Hippocampal formation (tissue), 2 donors: ENCODE results near the gene NR3C1.
"Not testable (repeated sequence)": the region's sequence is repeated elsewhere in the genome, so short reads cannot be mapped to it uniquely, and the experiment has no call there.

Source experiments
- DNase-seq, 2 donors: peaks; one replicate each; lab custom pipeline; 2025; lab: John Stamatoyannopoulos, UW

NR3C1 gene

GRCh38 chr5:143337946-143338345 is 65.5 kb downstream of the NR3C1 start:
- no peak for DNase-seq

DNA sequence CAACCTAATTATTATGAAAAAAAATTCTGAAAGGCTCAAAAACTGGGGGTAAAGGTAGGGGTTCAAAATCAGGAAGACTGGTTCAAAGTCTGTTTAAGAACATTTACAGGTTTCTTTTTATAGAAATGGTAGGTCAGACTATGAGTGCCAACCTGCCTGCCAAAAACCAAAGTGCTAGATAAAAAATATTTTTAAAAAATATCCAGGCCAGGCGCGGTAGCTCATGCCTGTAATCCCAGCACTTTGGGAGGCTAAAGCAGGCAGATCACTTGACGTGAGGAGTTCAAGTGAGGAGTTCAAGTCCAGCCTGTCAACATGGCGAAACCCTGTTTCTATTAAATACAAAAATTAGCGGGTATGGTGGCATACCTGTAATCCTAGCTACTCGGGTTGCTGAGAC is 67.0 kb downstream of the NR3C1 start:
- no peak for DNase-seq

- DNase-seq: no peak
These were observed 68.6 kb downstream of the NR3C1 start for GRCh38 chr5:143334903-143335302.

- not testable (repeated sequence) for DNase-seq
These were observed 69.1 kb downstream of the NR3C1 start for GRCh38 chr5:143334380-143334779.

GRCh38 chr5:143331956-143332355 is 71.5 kb downstream of the NR3C1 start:
- DNase-seq: no peak

DNA sequence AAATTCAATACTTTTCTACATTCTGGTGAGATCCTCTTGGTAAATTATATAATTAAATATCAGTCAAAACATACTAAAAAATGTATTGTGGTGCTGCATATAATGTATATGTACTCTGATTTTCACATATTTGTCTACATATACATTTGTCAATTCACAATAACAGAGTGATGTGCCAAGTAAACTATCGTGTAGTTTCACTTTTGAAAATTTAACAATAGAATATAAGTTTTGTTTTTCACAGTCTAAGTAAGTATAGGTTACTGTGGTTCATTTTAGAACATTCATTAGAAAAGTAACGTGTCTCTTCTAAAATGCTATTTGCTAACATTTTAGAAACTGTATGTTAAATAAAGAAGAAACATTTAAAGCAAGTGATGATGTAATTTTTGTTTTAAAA is 73.6 kb downstream of the NR3C1 start:
- no peak for DNase-seq

DNA sequence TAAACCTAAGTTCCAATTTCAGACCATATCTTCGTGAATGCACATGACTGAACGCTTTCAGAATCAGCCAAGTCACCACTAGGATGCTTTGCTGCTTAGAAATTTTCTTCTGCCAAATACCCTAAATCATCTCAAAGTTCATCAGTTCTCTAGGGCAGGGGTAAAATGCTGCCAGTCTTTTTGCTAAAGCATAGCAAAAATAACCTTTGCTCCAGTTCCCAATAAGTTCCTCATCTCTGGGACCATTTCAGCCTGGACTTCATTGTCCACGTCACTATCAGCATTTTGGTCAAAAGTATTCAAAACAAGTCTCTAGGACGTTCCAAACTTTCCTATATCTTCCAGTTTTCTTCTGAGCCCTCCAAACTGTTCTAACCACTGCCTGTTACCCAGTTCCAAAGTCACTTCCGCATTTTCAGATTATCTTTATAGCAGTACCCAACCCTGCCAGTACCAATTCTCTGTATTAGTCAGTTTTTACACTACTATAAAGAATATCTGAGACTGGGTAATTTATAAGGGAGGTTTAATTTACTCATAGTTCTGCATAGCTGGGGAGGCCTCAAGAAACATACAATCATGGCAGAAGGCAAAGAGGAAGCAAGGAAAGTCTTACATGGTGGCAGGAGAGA is 74.8 kb downstream of the NR3C1 start:
- DNase-seq: no peak

DNA sequence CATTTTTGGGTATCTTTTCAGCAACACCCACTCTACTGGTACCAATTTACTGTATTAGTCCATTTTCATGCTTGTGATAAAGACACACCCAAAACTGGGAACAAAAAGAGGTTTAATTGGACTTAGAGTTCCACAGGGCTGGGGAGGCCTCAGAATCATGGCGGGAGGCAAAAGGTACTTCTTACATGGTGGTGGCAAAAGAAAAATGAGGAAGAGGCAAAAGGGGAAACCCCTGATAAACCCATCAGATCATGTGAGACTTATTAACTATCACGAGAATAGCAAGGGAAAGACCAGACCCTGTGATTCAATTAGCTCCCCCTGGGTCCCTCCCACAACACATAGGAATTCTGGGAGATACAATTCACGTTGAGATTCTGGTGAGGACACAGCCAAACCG is 78.4 kb downstream of the NR3C1 start:
- not testable (repeated sequence) for DNase-seq

- not testable (repeated sequence) for DNase-seq
These were observed 80.4 kb downstream of the NR3C1 start for GRCh38 chr5:143322931-143323630.

DNA sequence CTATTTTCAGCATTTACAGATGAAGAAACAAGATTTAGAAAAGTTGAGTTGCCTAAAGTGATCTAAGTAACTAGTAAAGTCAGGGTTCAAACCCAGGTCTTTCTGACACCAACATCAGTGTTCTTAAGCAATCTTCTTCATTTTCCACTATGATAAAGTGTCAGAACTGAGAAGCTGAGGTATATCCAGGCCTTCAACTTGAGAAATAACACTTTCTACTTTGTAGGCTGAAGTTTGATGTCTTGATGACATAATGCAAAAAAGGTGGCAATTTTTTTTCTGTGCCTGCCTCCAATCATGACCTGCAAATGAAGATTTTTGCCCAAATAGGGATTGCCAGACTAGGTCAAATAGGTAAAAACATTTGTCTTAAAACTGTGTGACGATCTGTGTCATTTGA is 81.3 kb downstream of the NR3C1 start:
- no peak for DNase-seq

DNA sequence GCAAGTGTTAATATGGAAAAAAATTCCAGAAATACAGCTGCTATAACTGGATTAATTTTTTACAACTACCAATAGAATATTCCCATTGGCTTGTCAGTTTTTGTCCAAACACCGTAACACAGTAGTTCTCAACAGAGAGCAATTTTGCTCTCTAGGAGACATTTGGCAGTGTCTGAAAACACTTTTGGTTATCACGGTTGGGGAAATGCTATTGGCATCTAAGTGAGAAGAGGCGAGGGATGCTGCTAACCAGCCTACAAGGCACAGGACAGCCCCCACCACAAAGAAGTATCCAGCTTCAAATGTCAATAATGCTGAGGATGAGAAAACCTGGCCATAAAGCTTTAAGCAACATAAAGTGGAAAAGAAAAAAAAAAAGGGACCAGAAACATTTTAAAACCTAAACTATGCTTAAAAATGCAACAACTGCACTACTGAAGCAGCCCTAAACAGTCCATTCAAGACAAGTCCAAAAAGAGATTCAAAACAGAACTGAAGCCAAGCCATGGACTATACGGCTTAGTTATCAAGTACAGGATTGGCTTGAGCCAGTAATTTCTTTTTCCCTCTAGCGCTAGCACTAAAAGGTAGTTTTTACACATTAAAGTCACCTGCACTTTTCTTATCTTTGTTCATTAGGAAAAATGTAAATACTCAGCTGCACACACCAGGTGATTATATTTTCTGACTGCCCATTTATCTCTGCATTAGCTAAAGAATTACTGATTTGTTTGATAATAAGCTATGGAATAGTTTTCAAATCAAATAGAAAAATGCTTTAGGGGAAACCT is 83.9 kb downstream of the NR3C1 start:
- DNase-seq: no peak

GRCh38 chr5:143318833-143319232 is 84.7 kb downstream of the NR3C1 start:
- DNase-seq: no peak

DNA sequence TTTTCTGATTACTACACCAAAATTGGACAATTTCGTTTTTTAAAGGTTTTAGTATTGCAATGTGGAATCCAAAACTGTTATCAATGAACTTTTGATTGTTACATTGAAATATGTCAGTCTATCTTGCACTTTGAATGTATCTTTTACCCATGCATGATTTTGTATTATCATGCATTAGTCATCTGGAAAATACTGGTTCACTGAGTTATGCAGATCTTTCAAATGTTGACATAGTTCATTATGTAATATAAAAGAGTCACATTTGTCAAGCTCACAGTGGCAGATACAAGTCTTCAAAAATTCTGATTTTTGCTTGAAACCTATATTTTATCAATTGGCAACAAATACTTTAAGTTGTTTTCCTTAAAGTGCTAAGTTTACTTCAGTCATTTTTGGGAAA is 85.2 kb downstream of the NR3C1 start:
- DNase-seq: no peak

DNA sequence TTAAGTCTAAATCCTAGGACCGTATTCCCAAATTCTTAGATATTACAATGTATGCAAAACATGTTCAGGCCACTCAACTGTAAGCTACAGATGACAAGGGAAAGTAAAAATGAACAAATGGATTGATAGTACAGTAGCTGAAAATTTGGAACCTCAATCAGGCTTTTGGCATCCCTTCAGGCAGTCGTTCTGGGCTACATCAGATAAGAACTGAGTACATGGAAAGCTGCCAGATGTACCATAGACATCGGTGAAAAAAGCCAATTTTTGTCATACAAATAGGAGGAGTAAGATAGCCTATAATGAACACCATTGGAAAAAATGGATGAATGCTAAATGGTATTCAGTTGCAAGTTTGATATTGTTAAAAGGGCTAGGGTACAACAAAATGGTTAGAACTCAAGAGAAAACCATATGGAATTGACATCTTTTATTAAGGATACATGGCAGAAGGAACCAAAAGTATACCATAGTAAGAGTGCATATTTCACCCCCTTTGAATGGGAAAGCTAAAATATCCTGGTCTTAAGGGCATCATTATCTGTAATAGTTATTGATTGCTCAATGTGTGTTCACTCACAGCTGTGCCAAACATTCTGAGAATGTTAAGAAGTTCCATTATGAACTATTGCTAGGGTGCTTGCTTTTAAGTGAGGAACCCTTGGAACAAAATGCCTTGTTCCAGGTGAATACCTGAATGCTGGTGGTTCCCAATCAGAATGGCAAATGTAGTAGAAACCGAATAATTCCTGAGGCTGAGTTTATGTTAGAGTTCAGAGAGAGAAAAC is 86.4 kb downstream of the NR3C1 start:
- DNase-seq: no peak

DNA sequence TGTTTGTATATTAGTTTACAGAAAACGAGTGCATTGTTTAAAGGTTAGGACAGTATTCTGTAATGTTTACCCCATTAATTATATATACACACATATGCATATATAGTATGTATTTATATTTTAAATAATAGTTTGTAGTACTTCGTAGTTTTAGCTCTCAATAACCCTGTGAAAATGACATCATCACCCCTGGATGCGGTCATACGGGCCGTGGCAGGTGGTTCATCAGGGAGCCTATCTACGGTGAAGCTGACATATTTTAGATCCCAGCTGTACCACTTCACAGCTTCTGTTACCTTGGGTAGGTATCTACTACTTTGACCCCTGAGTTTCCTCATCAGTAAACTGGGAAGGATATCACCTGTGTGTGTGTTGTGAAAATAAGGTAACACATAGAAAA is 87.1 kb downstream of the NR3C1 start:
- no peak for DNase-seq

- DNase-seq: no peak
These were observed 87.6 kb downstream of the NR3C1 start for GRCh38 chr5:143315929-143316328.

DNA sequence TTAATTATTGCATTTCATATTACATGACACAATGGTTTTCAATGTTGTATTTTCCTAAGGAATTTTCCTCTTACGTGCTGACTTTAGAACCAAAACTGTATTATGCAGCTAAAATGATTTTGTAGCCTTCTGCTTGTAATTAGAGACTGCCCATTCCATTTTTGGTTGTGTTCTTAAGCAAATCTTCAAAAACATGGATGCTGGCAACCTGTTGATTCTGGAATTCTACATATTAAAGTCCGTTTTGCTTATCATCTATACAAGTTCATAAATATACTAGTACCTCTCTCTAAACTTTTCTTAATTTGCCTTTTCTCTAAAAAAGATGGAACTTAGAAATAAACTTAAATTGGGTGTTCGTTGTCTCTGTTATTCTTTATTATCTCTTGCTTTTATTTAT is 88.3 kb downstream of the NR3C1 start:
- no peak for DNase-seq

GRCh38 chr5:143314659-143315058 is 88.8 kb downstream of the NR3C1 start:
- DNase-seq: no peak

DNA sequence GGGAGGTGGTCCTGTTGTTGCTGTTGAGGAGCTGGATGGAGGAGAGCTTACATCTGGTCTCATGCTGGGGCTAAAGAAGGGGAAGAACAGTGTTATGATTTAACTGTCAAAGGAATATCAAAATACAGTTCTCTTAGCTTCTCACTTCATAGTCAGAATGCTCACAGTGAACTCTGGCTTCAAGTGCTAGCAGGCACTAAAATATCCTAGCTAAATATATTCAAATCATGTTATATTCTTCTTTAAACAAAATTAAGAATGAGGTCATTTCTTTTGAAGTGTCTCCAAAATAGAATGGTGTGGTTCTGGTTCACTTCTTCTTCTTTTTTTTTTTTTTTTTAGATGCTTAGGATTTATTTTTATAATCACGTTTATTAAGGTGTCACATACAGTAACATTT is 89.4 kb downstream of the NR3C1 start:
- DNase-seq: no peak

- DNase-seq: no peak
These were observed 90.1 kb downstream of the NR3C1 start for GRCh38 chr5:143313298-143313852.

DNA sequence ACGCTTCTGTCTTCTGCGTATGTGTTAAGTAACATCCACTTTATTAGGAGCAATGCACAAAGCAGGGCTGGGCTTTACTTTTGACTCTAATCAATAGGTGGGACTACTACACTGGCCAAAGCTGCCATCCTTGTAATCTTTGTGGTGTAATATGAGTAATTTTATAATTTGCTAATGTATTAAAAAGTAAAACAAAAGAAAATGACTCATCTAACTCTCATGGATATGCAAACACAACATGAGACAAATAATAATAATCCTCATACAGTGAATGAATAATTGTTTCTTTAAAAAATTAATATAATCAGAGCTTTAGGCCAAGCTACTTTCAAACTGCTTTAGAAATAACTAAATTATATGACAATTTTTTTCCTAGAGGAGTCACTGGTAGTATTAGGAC is 90.7 kb downstream of the NR3C1 start:
- no peak for DNase-seq

- DNase-seq: no peak
These were observed 91.5 kb downstream of the NR3C1 start for GRCh38 chr5:143311955-143312354.
